ENCODE measurements around the gene TMEM212.

DNA sequence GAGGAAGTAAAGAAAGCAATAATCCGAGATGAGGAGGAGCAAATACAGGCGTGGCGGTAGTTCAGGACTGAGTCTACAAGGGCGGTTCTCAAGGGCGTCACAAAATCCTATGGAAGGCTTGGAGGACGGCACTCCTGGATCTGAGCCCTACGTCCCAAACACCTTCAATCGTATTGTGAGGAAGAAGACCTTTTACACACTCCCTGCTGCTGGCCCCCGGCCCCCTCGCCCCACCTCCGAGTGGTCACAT, 33.6 kb upstream of the TMEM212 start:
- TF ChIP-seq CTCF (IDR thresholded peaks at IDR 0.05) = no peak
- TF ChIP-seq POLR2AphosphoS5 (IDR thresholded peaks at IDR 0.05) = no peak
- no peak for TF ChIP-seq POLR2A (IDR thresholded peaks at IDR 0.05)
- no peak for TF ChIP-seq EP300 (IDR thresholded peaks at IDR 0.05)

Measured in sigmoid colon (tissue), 4 donors.